ENCODE results near the gene ARHGAP6.
"Not testable (repeated sequence)": the region's sequence is repeated elsewhere in the genome, so short reads cannot be mapped to it uniquely, and the experiment has no call there.

Gene ARHGAP6

DNA sequence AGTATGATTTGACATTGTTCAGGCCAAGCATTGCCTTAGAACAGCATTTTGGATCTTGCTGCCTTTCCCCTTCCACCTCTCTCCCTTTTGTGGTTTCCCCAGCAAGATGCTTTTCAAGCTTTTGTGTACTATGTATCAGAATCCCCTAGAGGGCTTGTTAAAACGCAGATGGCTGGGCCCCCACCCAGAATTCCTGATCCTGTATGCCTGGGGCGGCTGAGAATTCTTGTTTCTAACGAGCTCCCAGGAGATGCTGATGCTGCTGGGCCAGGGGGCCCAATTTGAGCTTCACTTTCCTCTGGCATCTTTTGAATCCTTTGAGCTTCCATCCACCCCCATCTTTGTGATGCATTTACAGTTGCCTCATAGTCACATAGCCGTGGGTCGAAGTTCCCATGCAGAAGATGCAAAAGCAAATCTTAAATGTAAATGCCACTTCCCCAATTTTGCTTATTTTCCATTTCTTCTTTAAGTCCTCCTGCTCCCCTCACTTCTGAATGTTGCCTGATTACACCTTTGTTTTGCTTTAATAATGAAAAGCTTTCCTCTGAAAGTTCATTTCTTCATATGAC, 536.1 kb downstream of the ARHGAP6 start:
- CTCF ChIA-PET, result interaction anchor here (0.7 to 1.6 kb wide), 2 partner anchors 9 to 939 kb away, joined by 3 to 12 read pairs; no protein-coding TSS in a partner anchor
- POLR2A ChIA-PET, result no interaction called here
- TF ChIP-seq, protein P1, sequence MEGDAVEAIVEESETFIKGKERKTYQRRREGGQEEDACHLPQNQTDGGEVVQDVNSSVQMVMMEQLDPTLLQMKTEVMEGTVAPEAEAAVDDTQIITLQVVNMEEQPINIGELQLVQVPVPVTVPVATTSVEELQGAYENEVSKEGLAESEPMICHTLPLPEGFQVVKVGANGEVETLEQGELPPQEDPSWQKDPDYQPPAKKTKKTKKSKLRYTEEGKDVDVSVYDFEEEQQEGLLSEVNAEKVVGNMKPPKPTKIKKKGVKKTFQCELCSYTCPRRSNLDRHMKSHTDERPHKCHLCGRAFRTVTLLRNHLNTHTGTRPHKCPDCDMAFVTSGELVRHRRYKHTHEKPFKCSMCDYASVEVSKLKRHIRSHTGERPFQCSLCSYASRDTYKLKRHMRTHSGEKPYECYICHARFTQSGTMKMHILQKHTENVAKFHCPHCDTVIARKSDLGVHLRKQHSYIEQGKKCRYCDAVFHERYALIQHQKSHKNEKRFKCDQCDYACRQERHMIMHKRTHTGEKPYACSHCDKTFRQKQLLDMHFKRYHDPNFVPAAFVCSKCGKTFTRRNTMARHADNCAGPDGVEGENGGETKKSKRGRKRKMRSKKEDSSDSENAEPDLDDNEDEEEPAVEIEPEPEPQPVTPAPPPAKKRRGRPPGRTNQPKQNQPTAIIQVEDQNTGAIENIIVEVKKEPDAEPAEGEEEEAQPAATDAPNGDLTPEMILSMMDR (IDR thresholded peaks at IDR 0.05; ENCODE audit: insufficient read depth, low read length, missing control alignments), result no peak
- no peak for DNase-seq (ENCODE audit: low read depth, low spot score)
- no peak overlapping the region for H3K4me3 ChIP-seq (ENCODE audit: low read depth, low read length)

DNA sequence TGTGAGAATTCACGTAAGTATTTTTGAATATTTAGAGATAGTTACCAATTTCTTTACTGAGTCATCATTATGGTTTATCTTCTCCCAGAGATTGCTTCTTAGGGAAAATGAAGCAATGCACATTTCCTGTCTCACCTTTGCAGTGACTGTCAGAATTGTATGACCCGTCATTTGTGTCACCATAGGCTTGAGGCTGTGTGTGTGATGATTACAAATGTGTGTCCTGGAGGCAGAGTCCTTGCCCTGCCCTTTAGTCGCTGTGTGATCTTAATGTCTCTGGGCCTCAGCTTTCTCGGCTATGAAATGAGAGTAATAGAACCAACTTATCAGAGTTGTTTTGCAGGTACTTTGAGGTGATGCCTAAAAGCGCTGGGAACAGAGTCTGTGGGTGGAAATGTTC, 540.7 kb downstream of the ARHGAP6 start:
- ChIA-PET CTCF (interaction anchor here (2.3 kb wide), 1 partner anchor 12 kb away, joined by 13 read pairs; no protein-coding TSS in a partner anchor), POLR2A (no interaction called here)
- TF ChIP-seq, protein P1 (IDR thresholded peaks at IDR 0.05; ENCODE audit: insufficient read depth, low read length, missing control alignments), result no peak
- no peak for DNase-seq (ENCODE audit: low read depth, low spot score)
- no peak overlapping the region for H3K4me3 ChIP-seq (ENCODE audit: low read depth, low read length)

DNA sequence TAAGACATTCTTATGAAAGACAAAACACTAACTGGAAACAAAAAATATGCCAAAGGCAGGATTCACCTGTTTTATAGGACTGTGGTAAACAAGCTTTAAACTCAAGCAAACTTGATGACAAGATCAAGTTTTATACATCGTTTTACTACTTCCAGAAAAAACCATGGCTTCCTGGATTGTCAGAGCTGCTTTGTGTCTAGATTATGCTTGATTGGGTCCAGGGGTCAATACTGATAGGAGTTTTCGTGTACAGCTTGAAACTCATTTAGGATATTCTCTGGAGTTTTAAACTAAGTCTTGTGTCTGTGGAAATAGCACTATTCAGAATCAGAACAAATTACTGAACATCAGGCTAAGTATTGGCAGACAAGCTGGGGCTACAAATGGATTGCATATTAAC, 541.6 kb downstream of the ARHGAP6 start:
- no peak overlapping the region for H3K4me3 ChIP-seq (ENCODE audit: low read depth, low read length)
- CTCF ChIA-PET, result interaction anchor here (1.3 kb wide), 1 partner anchor 935 kb away, joined by 7 read pairs; no protein-coding TSS in a partner anchor
- TF ChIP-seq, protein P1 (IDR thresholded peaks at IDR 0.05; ENCODE audit: insufficient read depth, low read length, missing control alignments), result no peak
- POLR2A ChIA-PET, result no interaction called here
- DNase-seq (ENCODE audit: low read depth, low spot score), result no peak

DNA sequence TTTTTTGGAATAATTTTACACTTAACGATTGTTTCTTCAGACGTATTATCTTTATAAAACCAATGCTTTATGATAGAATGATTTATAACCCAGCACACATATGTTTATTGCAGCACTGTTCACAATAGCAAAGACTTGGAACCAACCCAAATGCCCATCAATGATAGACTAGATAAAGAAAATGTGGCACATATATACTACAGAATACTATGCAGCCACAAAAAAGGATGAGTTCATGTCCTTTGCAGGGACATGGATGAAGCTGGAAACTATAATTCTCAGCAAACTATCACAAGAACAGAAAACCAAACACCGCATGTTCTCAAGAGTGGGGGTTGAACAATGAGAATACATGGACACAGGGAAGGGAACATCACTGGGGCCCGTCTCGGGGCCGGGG, 542.6 kb downstream of the ARHGAP6 start:
- POLR2A ChIA-PET; DNase-seq (ENCODE audit: low read depth, low spot score); CTCF ChIA-PET; H3K4me3 ChIP-seq (ENCODE audit: low read depth, low read length): not testable (repeated sequence)

DNA sequence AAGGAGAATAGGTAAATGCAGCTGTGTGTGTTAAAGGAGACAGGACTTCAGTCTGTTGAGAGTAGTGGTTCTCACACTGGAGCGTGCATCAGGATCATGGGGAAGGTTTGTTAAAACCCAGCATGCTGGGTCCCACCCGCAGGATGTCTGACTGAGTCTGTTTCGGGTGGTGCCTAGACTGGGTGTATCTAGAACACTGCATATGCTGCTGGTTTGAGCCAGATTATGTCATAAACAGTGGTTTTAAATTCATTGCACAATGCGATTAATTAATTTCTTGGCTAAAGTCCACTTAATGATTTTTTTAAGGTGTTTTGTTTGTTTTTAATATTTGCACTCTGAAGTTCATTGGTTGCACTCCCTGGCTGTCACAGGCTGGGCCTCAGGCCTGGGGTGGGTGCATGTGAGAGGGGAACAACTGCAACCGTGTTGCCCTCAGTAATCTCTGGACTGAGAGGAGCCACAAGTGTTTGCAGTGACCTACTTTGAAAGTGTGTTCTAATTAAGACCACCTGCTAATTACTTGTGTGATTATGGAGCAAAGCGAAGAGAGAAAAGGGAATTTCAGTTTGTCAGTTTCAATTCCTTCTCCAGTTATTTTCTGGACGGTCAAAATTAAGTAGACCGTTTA, 546.3 kb downstream of the ARHGAP6 start:
- CTCF ChIA-PET, result interaction anchor here (1.3 kb wide), 1 partner anchor 16 kb away, joined by 5 read pairs; no protein-coding TSS in a partner anchor
- TF ChIP-seq, protein P1 (IDR thresholded peaks at IDR 0.05; ENCODE audit: insufficient read depth, low read length, missing control alignments), result no peak
- POLR2A ChIA-PET, result no interaction called here
- DNase-seq (ENCODE audit: low read depth, low spot score), result no peak
- H3K4me3 ChIP-seq (ENCODE audit: low read depth, low read length), result no peak overlapping the region

DNA sequence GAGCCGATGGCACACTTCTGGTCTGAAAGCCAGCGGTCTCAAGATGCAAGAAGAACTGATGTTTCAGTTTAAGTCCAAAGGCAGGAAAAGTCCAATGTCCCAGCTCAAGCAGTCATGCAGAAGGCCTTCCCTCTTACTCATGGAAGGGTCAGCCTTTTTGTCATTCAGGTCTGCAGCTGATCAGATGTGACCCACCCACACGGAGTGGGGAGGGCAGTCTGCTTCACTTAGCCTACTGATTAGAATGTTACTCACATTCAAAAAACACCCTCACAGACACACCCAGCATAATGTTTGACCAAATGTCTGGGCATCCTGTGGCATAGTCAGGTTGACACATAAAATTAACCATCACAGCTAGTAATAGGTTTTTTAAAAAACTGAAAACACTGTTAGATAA, 548.0 kb downstream of the ARHGAP6 start:
- no peak for DNase-seq (ENCODE audit: low read depth, low spot score)
- H3K4me3 ChIP-seq (ENCODE audit: low read depth, low read length), result no peak overlapping the region
- ChIA-PET CTCF (interaction anchor here (1.0 to 1.5 kb wide), 3 partner anchors 395 to 929 kb away, joined by 3 to 4 read pairs (median 4); no protein-coding TSS in a partner anchor), POLR2A (no interaction called here)
- TF ChIP-seq, protein P1 (IDR thresholded peaks at IDR 0.05; ENCODE audit: insufficient read depth, low read length, missing control alignments), result no peak
